Measurements from ENCODE around the gene LAG3.

Gene LAG3

DNA sequence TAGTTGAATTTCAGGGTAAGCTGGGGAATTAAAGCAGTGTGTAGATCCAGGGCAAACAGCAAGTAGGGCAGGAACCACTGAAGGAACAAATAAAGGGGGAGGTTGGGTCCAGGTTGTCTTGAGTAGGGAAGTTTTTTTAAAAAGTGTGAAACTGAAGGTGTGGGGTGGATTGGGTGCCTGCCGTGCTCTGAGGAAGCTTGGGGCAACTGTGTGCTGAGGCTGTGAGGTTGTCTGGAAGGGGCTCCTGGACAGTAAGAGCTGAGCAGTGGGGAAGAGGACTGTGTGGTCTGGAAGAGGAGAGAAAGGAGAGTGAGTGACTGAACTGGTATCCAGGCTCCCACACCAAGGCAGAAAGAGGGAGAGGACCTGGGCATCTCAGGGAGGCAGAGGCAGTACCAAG, 38.4 kb downstream of the LAG3 start:
- H3K4me3 ChIP-seq (ENCODE audit: low read depth, low read length), result no peak overlapping the region
- TF ChIP-seq, protein P1, sequence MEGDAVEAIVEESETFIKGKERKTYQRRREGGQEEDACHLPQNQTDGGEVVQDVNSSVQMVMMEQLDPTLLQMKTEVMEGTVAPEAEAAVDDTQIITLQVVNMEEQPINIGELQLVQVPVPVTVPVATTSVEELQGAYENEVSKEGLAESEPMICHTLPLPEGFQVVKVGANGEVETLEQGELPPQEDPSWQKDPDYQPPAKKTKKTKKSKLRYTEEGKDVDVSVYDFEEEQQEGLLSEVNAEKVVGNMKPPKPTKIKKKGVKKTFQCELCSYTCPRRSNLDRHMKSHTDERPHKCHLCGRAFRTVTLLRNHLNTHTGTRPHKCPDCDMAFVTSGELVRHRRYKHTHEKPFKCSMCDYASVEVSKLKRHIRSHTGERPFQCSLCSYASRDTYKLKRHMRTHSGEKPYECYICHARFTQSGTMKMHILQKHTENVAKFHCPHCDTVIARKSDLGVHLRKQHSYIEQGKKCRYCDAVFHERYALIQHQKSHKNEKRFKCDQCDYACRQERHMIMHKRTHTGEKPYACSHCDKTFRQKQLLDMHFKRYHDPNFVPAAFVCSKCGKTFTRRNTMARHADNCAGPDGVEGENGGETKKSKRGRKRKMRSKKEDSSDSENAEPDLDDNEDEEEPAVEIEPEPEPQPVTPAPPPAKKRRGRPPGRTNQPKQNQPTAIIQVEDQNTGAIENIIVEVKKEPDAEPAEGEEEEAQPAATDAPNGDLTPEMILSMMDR (conservative IDR thresholded peaks at IDR 0.05; ENCODE audit: low read depth, low read length), result no peak
- no peak for DNase-seq (ENCODE audit: low read depth)

GRCh38 chr12:6813363-6813762, 41.0 kb downstream of the LAG3 start:
- no peak overlapping the region for H3K4me3 ChIP-seq (ENCODE audit: low read depth, low read length)
- no peak for DNase-seq (ENCODE audit: low read depth)
- TF ChIP-seq, protein P1 (conservative IDR thresholded peaks at IDR 0.05; ENCODE audit: low read depth, low read length), result no peak

DNA sequence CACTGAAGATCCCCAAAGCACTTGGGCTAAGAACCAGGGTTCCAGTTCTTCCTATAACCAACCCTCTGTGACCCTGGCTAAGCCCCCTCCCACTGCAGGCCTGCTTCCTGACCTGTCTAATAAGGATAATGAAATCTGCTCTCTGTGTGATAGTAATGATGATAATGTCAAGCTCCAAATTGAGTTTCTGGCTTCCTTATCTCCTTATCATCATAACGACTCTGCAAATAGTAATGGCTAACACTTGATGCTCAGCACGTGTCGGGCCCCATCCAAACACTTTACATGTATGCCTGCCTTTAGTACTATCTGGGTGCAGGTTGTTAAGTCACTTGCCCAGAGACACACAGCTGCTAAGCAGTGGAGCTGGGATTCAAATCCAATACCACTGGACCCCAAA, 44.3 kb downstream of the LAG3 start:
- DNase-seq (ENCODE audit: low read depth), result no peak
- TF ChIP-seq, protein P1 (conservative IDR thresholded peaks at IDR 0.05; ENCODE audit: low read depth, low read length), result no peak

GRCh38 chr12:6817098-6817497, 44.8 kb downstream of the LAG3 start:
- no peak overlapping the region for H3K4me3 ChIP-seq (ENCODE audit: low read depth, low read length)
- DNase-seq (ENCODE audit: low read depth), result no peak
- TF ChIP-seq, protein P1 (conservative IDR thresholded peaks at IDR 0.05; ENCODE audit: low read depth, low read length), result no peak

More for the DNA sequence above, 44.3 kb downstream of the LAG3 start:
- no peak overlapping the region for H3K4me3 ChIP-seq (ENCODE audit: low read depth, low read length)

GRCh38 chr12:6817662-6818157, 45.4 kb downstream of the LAG3 start:
- no peak overlapping the region for H3K4me3 ChIP-seq (ENCODE audit: low read depth, low read length)
- DNase-seq (ENCODE audit: low read depth), result no peak
- TF ChIP-seq, protein P1 (conservative IDR thresholded peaks at IDR 0.05; ENCODE audit: low read depth, low read length), result no peak

DNA sequence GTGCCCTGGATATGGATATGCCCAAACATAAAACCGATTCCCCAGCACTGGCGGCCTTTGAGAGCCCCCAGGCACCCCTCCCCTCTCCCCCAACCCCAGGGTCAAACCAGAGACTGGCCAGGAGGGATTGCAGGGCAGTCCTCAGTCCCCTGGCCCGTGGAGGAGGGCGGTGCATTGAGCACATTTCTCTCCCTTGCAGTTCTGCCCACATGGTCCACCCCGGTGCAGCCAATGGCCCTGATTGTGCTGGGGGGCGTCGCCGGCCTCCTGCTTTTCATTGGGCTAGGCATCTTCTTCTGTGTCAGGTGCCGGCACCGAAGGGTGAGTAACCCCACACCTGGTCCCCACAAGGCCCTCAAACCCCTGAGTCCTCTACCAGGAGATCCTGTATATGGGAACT, 45.9 kb downstream of the LAG3 start:
- TF ChIP-seq, protein P1 (conservative IDR thresholded peaks at IDR 0.05; ENCODE audit: low read depth, low read length), result no peak
- H3K4me3 ChIP-seq (ENCODE audit: low read depth, low read length), result no peak overlapping the region
- DNase-seq (ENCODE audit: low read depth), result no peak

GRCh38 chr12:6818645-6819044, 46.3 kb downstream of the LAG3 start:
- H3K4me3 ChIP-seq (ENCODE audit: low read depth, low read length), result no peak overlapping the region
- TF ChIP-seq, protein P1 (conservative IDR thresholded peaks at IDR 0.05; ENCODE audit: low read depth, low read length), result no peak
- no peak for DNase-seq (ENCODE audit: low read depth)
